ENCODE measurements around the gene TENT5A. TPM values are rescaled to one million over a fixed set of nuclear protein-coding genes. Genes with fewer than 3 reads are reported as not detected.

Gene TENT5A
- total RNA-seq, 4 donors from 2014 or later: 12.3 to 28.4 (median 22.0) TPM

DNA sequence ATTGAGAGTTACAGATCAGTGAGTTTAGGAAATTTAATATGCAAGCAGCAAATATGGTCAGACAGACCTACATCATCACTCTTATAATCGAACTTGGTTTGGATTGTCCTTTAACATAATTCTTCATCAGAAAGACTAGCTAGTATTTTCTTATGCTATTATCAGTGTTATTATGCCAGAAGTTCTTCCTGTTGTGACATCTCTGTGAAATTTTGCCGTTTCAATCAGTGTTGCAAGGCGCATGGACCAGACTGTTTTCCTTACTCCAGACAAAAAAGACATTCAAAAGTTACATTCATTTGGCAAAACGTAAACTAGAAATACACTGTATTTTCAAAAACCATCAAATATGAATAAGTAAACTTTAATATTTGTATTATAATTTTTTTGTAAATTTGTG, 5.7 kb upstream of the TENT5A start:
- no peak overlapping the region for H3K27ac ChIP-seq
- H3K9me3 ChIP-seq: no peaks in the 10 kb centered on the region
- no peaks in the 10 kb centered on the region for H3K36me3 ChIP-seq
- WGBS, 2 donors: 66 to 76% methylated on average over 4 of the region's 4 CpGs
- H3K4me3 ChIP-seq: no peak overlapping the region
- DNase-seq (ENCODE audit: low spot score in 2 of 2): no peak
- no peaks in the 10 kb centered on the region for H3K27me3 ChIP-seq
- peaks cover 0 to 5% (median 0%) of the 10 kb centered on the region in 4 donors for H3K4me1 ChIP-seq
- TF ChIP-seq EP300 (IDR thresholded peaks at IDR 0.05): no peak
- TF ChIP-seq POLR2A (IDR thresholded peaks at IDR 0.05): no peak
- TF ChIP-seq CTCF (IDR thresholded peaks at IDR 0.05): no peak

DNA sequence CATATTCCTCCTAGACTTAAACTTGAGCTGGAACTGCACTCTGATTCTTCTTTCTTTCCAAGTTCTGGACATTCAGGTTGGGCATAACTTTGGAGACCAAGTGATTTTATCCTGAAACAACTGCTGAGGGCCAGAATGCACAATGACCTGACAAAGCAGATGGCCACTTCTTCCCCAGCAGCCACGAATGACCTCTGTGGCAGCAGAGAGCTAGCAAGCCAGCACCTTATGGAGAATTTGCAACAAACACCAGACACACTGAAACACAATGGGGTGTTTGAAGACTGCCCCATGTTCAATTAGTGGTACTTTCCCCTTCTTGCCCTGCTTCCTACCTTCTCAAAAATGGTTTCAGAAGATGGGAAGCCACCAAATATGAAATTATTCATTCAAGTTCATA, 4.2 kb upstream of the TENT5A start:
- H3K36me3 ChIP-seq: no peaks in the 10 kb centered on the region
- WGBS, 2 donors: 52 to 89% methylated on average over 1 of the region's 1 CpG
- no peaks in the 10 kb centered on the region for H3K9me3 ChIP-seq
- no peaks in the 10 kb centered on the region for H3K27me3 ChIP-seq
- peaks cover 0 to 5% (median 0%) of the 10 kb centered on the region in 4 donors for H3K4me1 ChIP-seq
- H3K4me3 ChIP-seq: no peak overlapping the region
- no peak overlapping the region for H3K27ac ChIP-seq
- TF ChIP-seq POLR2A (IDR thresholded peaks at IDR 0.05): no peak
- no peak for TF ChIP-seq CTCF (IDR thresholded peaks at IDR 0.05)
- TF ChIP-seq EP300 (IDR thresholded peaks at IDR 0.05): no peak
- no peak for DNase-seq (ENCODE audit: low spot score in 2 of 2)

- no peak for DNase-seq (ENCODE audit: low spot score in 2 of 2)
- H3K27ac ChIP-seq: no peak overlapping the region
- WGBS, 2 donors: 93 to 95% methylated on average over 3 of the region's 3 CpGs
- TF ChIP-seq CTCF (IDR thresholded peaks at IDR 0.05) (no peak), POLR2A (IDR thresholded peaks at IDR 0.05) (no peak), EP300 (IDR thresholded peaks at IDR 0.05) (no peak)
- H3K36me3 ChIP-seq: no peaks in the 10 kb centered on the region
- peaks cover 0 to 5% (median 0%) of the 10 kb centered on the region in 4 donors for H3K4me1 ChIP-seq
- no peaks in the 10 kb centered on the region for H3K27me3 ChIP-seq
- no peaks in the 10 kb centered on the region for H3K9me3 ChIP-seq
- no peak overlapping the region for H3K4me3 ChIP-seq
Measured at GRCh38 chr6:81755551-81755950, 3.1 kb upstream of the TENT5A start.

DNA sequence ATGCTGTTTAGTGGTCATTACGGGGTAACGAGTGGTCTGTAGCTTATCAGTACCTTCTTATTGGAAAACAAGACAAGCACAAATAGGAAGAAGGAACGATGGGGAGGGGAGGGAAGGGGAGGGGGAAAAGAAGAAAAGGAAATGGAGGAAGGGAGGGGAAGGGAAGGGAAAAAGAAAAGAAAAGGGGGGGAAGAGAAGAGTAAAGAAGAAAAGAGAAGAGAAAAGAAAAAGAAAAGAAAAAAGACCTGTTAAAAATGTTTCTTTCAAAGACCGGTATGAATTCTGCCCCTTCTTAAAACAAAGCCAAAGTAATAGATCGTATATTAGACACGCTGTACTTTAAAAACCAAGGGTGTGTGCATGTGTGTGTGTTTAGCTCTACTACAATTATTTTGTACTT, 2.4 kb upstream of the TENT5A start:
- DNase-seq (ENCODE audit: low spot score in 2 of 2): no peak
- H3K4me3 ChIP-seq: no peak overlapping the region
- WGBS, 2 donors: 84 to 87% methylated on average over 6 of the region's 6 CpGs
- no peaks in the 10 kb centered on the region for H3K9me3 ChIP-seq
- TF ChIP-seq CTCF (IDR thresholded peaks at IDR 0.05) (no peak), EP300 (IDR thresholded peaks at IDR 0.05) (no peak), POLR2A (IDR thresholded peaks at IDR 0.05) (no peak)
- no peaks in the 10 kb centered on the region for H3K27me3 ChIP-seq
- H3K4me1 ChIP-seq: peaks cover 0 to 6% (median 1%) of the 10 kb centered on the region in 4 donors
- no peaks in the 10 kb centered on the region for H3K36me3 ChIP-seq
- H3K27ac ChIP-seq: no peak overlapping the region

GRCh38 chr6:81753711-81754577, 1.5 kb upstream of the TENT5A start:
- no peaks in the 10 kb centered on the region for H3K9me3 ChIP-seq

More at GRCh38 chr6:81753711-81754577, 1.5 kb upstream of the TENT5A start:
- Histone ChIP-seq H3K4me3 (peak overlapping the region; percentile 61 to 88 (median 80)), H3K4me1 (peaks cover 0 to 15% (median 7%) of the 10 kb centered on the region in 4 donors), H3K27me3 (no peaks in the 10 kb centered on the region), H3K27ac (peak overlapping the region; percentile 91 to 98 (median 96)), H3K36me3 (no peaks in the 10 kb centered on the region)
- peak; percentile 82 to 83 for DNase-seq (ENCODE audit: low spot score in 2 of 2)
- 25 to 32% methylated on average over 29 to 42 of the region's 43 CpGs for WGBS, 2 donors
- TF ChIP-seq CTCF (IDR thresholded peaks at IDR 0.05) (peak; percentile 79 to 86 (median 85)), POLR2A (IDR thresholded peaks at IDR 0.05) (no peak)

Measured in tibial nerve (tissue), 4 donors.